H1 (cell line): Measurements from ENCODE around the gene ZRANB3. TPM values are rescaled to one million over a fixed set of nuclear protein-coding genes. Genes with fewer than 3 reads are reported as not detected.

Experiments used
- CTCF ChIA-PET: fragments of 300-600 bp; sonication (Branson Sonifier 250); formaldehyde crosslinking; loops from one replicate; lab custom pipeline; 2021; ENCODE audit not compliant: partially characterized antibody; lab: Charles Lee
- POLR2A ChIA-PET: fragments of 300-600 bp; sonication (Branson Sonifier 250); formaldehyde crosslinking; loops from one replicate; lab custom pipeline; 2021; ENCODE audit warnings: inconsistent platforms; ENCODE audit not compliant: partially characterized antibody; lab: Charles Lee
- DNase-seq, 2 experiments: peaks; one replicate each; pipeline versions ENCODE4 v3.0.0 to v3.0.0-alpha.2; 2010 to 2022; ENCODE audit warnings: low spot score in 2 of 2, low read depth in 1 of 2, mixed read lengths in 1 of 2
- FAIRE-seq: peaks from 2 replicates; lab custom pipeline; 2011; peaks lifted over from hg19 to GRCh38; lab: Jason Lieb, UNC
- H2AFZ ChIP-seq: 2 replicates; pipeline ENCODE4 v1.8.1; 2012; ENCODE audit warnings: low read length, inconsistent platforms
- H2AK5ac ChIP-seq: 2 replicates; pipeline ENCODE4 v1.6.1; 2013; ENCODE audit warnings: low read depth, low read length
- H2BK120ac ChIP-seq: replicated peaks from 2 replicates; pipeline ENCODE3; 2013; ENCODE audit warnings: low read depth, low read length, inconsistent platforms
- H2BK12ac ChIP-seq: 2 replicates; pipeline ENCODE4 v1.6.1; 2013; ENCODE audit warnings: low read depth, low read length
- H2BK15ac ChIP-seq: 2 replicates; pipeline ENCODE4 v1.6.1; 2013; ENCODE audit warnings: low read length
- H2BK20ac ChIP-seq: 2 replicates; pipeline ENCODE4 v1.6.1; 2013; ENCODE audit warnings: low read length
- H2BK5ac ChIP-seq: 2 replicates; pipeline ENCODE4 v1.6.1; 2013; ENCODE audit warnings: low read depth, low read length
- H3K14ac ChIP-seq: 2 replicates; pipeline ENCODE4 v1.6.1; 2013; ENCODE audit warnings: inconsistent platforms; ENCODE audit not compliant: insufficient read length
- H3K18ac ChIP-seq: 2 replicates; pipeline ENCODE4 v1.6.1; 2013; ENCODE audit warnings: low read length; ENCODE audit errors: extremely low read depth
- H3K23ac ChIP-seq: 2 replicates; pipeline ENCODE4 v1.6.1; 2013; ENCODE audit warnings: inconsistent platforms; ENCODE audit not compliant: insufficient read length
- H3K23me2 ChIP-seq: 2 replicates; pipeline ENCODE4 v1.6.1; 2013; ENCODE audit warnings: low read depth, low read length
- H3K27ac ChIP-seq: 2 replicates; pipeline ENCODE4 v1.6.1; 2011; ENCODE audit warnings: low read depth, low read length, inconsistent platforms
- H3K27me3 ChIP-seq, 4 experiments: replicated peaks in 1 of 4; 1 replicate in 1 of 4; 2 replicates in 3 of 4; pipeline versions ENCODE4 v1.6.1 to v1.8.1; 2011 to 2013; ENCODE audit warnings: low read length in 3 of 4, mild to moderate bottlenecking in 3 of 4, inconsistent platforms in 2 of 4, mixed read lengths in 2 of 4, moderate library complexity in 1 of 4; ENCODE audit not compliant: control insufficient read depth in 3 of 4, insufficient read depth in 3 of 4; ENCODE audit errors: extremely low read depth in 1 of 4
- H3K36me3 ChIP-seq, 4 experiments: 2 replicates each; pipeline versions ENCODE4 v1.6.1 to v1.8.1; 2011 to 2013; ENCODE audit warnings: mild to moderate bottlenecking in 4 of 4, low read length in 3 of 4, moderate library complexity in 2 of 4, control low read depth in 1 of 4, inconsistent platforms in 1 of 4; ENCODE audit not compliant: insufficient read depth in 4 of 4, control insufficient read depth in 2 of 4
- H3K4ac ChIP-seq: replicated peaks from 2 replicates; pipeline ENCODE3; 2013; ENCODE audit warnings: low read length, low read depth, mixed read lengths, inconsistent platforms; ENCODE audit not compliant: insufficient read length
- H3K4me1 ChIP-seq, 4 experiments: replicated peaks in 1 of 4; 1 replicate in 1 of 4; 2 replicates in 3 of 4; pipeline versions ENCODE4 v1.6.1 to v1.8.1; 2011 to 2013; ENCODE audit warnings: low read length in 3 of 4, inconsistent platforms in 2 of 4, mixed read lengths in 1 of 4; ENCODE audit not compliant: insufficient read depth in 4 of 4, control insufficient read depth in 3 of 4
- H3K4me2 ChIP-seq, 2 experiments: 2 replicates each; pipeline versions ENCODE4 v1.6.1 to v1.8.1; 2011 to 2013; ENCODE audit warnings: low read depth in 2 of 2, low read length in 2 of 2, control low read depth in 1 of 2, inconsistent platforms in 1 of 2, mild to moderate bottlenecking in 1 of 2; ENCODE audit not compliant: insufficient read depth in 1 of 2
- H3K4me3 ChIP-seq, 4 experiments: fragments of 200-600, 300-600 bp in 1 of 4; sonication (generic), shearing (Covaris generic), sonication (Bioruptor Twin) in 1 of 4; 2 replicates each; pipeline versions ENCODE4 v1.5.1 to v1.8.1; 2011 to 2016; ENCODE audit warnings: low read length in 4 of 4, low read depth in 3 of 4, control low read depth in 2 of 4, inconsistent platforms in 2 of 4, mild to moderate bottlenecking in 2 of 4, mixed read lengths in 1 of 4, moderate library complexity in 1 of 4; ENCODE audit not compliant: insufficient read depth in 2 of 4; ENCODE audit errors: extremely low read depth in 1 of 4
- H3K56ac ChIP-seq: replicated peaks from 2 replicates; pipeline ENCODE3; 2013; ENCODE audit warnings: low read depth, mild to moderate bottlenecking, mixed read lengths, low read length, inconsistent platforms; ENCODE audit not compliant: insufficient read length
- H3K79me1 ChIP-seq: 2 replicates; pipeline ENCODE4 v1.6.1; 2013; ENCODE audit warnings: low read depth, low read length, control low read depth
- H3K79me2 ChIP-seq, 2 experiments: 2 replicates each; pipeline versions ENCODE4 v1.6.1 to v1.8.1; 2012 to 2013; ENCODE audit warnings: low read length in 2 of 2, mild to moderate bottlenecking in 2 of 2, inconsistent platforms in 1 of 2; ENCODE audit not compliant: insufficient read depth in 2 of 2, control insufficient read depth in 1 of 2
- H3K9ac ChIP-seq, 4 experiments: replicated peaks in 1 of 4; 1 replicate in 1 of 4; 2 replicates in 3 of 4; pipeline versions ENCODE4 v1.6.1 to v1.8.1; 2011 to 2013; ENCODE audit warnings: low read depth in 3 of 4, low read length in 3 of 4, control low read depth in 2 of 4, mild to moderate bottlenecking in 2 of 4, moderate library complexity in 2 of 4, inconsistent platforms in 1 of 4; ENCODE audit errors: extremely low read depth in 1 of 4
- H3K9me3 ChIP-seq, 2 experiments: 2 replicates each; pipeline versions ENCODE4 v1.6.1 to v1.8.1; 2012 to 2013; ENCODE audit warnings: mild to moderate bottlenecking in 2 of 2, moderate library complexity in 2 of 2, control low read depth in 1 of 2, inconsistent platforms in 1 of 2, low read depth in 1 of 2, low read length in 1 of 2, mixed read lengths in 1 of 2; ENCODE audit not compliant: insufficient read depth in 2 of 2
- H4K20me1 ChIP-seq, 2 experiments: replicated peaks in 1 of 2; 2 replicates each; pipeline versions ENCODE3 to v1.8.1; 2011 to 2013; ENCODE audit warnings: inconsistent platforms in 2 of 2, low read length in 2 of 2, mild to moderate bottlenecking in 1 of 2; ENCODE audit not compliant: insufficient read depth in 2 of 2, control insufficient read depth in 1 of 2
- H4K5ac ChIP-seq: 2 replicates; pipeline ENCODE4 v1.6.1; 2013; ENCODE audit warnings: low read length, low read depth, mixed read lengths, inconsistent platforms; ENCODE audit not compliant: insufficient read length
- H4K8ac ChIP-seq: 2 replicates; pipeline ENCODE4 v1.8.0; 2013; ENCODE audit warnings: mild to moderate bottlenecking, moderate library complexity, low read length, inconsistent platforms; ENCODE audit not compliant: insufficient read depth; ENCODE audit errors: extremely low read depth
- H4K91ac ChIP-seq: replicated peaks from 2 replicates; pipeline ENCODE3; 2013; ENCODE audit warnings: low read length, mixed read lengths, inconsistent platforms; ENCODE audit not compliant: insufficient read length
- CTBP2 ChIP-seq: IDR thresholded peaks from 2 replicates; pipeline ENCODE4 v1.7.0; 2011; ENCODE audit warnings: borderline replicate concordance, mild to moderate bottlenecking, moderate library complexity, mixed read lengths, low read length; ENCODE audit not compliant: insufficient read depth, insufficient read length
- EP300 ChIP-seq, 2 experiments: IDR thresholded peaks; 1 replicate in 1 of 2; 2 replicates in 1 of 2; pipeline ENCODE4 v1.6.1; 2011 to 2012; ENCODE audit warnings: low read depth in 2 of 2, low read length in 2 of 2, mild to moderate bottlenecking in 2 of 2, borderline replicate concordance in 1 of 2, inconsistent platforms in 1 of 2, moderate library complexity in 1 of 2
- KDM4A ChIP-seq: IDR thresholded peaks from one replicate; pipeline ENCODE4 v1.7.1; 2012; ENCODE audit warnings: low read depth, mild to moderate bottlenecking, moderate library complexity, low read length, inconsistent platforms; ENCODE audit not compliant: severe bottlenecking
- MAFK ChIP-seq: IDR thresholded peaks from 2 replicates; pipeline ENCODE4 v1.6.1; 2012; ENCODE audit warnings: low read depth, mild to moderate bottlenecking, improper control_type of control experiment, low read length
- PHF8 ChIP-seq: fragments of 200-600 bp; sonication (generic); conservative IDR thresholded peaks from 2 replicates; pipeline ENCODE4 v1.7.1; 2012; ENCODE audit warnings: low read depth, mild to moderate bottlenecking, inconsistent platforms, low read length, moderate library complexity
- USF2 ChIP-seq: IDR thresholded peaks from 2 replicates; pipeline ENCODE4 v1.6.1; 2011; ENCODE audit warnings: low read length, improper control_type of control experiment
- YY1 ChIP-seq: IDR thresholded peaks from 2 replicates; pipeline ENCODE4 v1.6.1; 2011; ENCODE audit warnings: low read depth, mild to moderate bottlenecking, low read length
- WGBS, 2 experiments: shearing (Covaris generic) in 1 of 2; methylation state at CpG; one replicate each; pipeline versions ENCODE4 v1.1.6 to v1.1.7; 2013 to 2015; ENCODE audit warnings: low lambda C conversion rate in 2 of 2, mixed read lengths in 2 of 2, inconsistent platforms in 1 of 2, low coverage in 1 of 2, missing lambda C conversion rate in 1 of 2; ENCODE audit not compliant: insufficient replicate concordance in 2 of 2, insufficient coverage in 1 of 2, insufficient read length in 1 of 2; ENCODE audit errors: extremely low coverage in 1 of 2, missing lambda C conversion rate in 1 of 2; 5-methylcytosine and 5-hydroxymethylcytosine counted together
- polyA plus RNA-seq, 7 experiments: library from polyadenylated mRNA; depleted of rRNA in 3 of 7; stranded (reverse) in 5 of 7; unstranded in 2 of 7; fragments of >200 nt in 5 of 7; fragments of 200-250 nt in 2 of 7; gene quantifications; 1 replicate in 5 of 7; 2 replicates in 1 of 7; 4 replicates in 1 of 7; pipeline versions ENCODE4 v1.2.1 to v1.2.3, GENCODE V29; 2011 to 2013; ENCODE audit warnings: missing spikeins in 2 of 7, mixed read lengths in 2 of 7
- total RNA-seq: library from RNA; stranded (reverse); fragmentation: NEBNext Ultra II Directional; extraction: Animal tissue kit (Norgen Biotek cat#: 25700); gene quantifications from 2 replicates; pipeline ENCODE4 v1.2.1, GENCODE V29; 2021
- TF ChIP-seq, protein P1 (sequence below): IDR thresholded peaks from 2 replicates; pipeline ENCODE4 v1.6.1; 2012; ENCODE audit warnings: low read length, inconsistent platforms

Gene ZRANB3
- total and polyA plus RNA-seq, 2 of the 8 experiments (the other 6 are each of a cell fraction or from before 2014, with no cell fraction given) = 4.5 to 19.3 TPM

DNA sequence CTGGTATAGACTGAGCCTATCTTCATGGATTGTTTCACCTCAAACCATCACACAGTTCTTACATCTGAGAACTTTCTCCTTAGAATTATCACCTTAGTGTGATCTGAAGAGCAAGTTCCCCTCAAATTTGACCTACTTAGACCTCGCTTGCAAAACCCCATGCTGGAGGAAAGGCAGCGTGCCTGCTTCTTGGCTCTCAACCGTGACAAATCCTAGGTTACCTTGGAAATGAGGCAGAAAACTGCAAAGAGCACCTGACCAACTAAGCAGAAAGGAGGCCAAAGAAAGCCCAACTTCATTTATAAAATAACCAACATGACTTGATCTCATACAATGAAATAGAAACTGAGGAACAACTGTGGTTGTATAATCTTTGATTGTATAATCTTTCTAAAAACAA, 332.5 kb downstream of the ZRANB3 start:
- Histone ChIP-seq H2BK5ac (no peak overlapping the region), H3K18ac (no peak overlapping the region), H3K4me2 (no peak overlapping the region), H3K27ac (no peak overlapping the region), H2BK20ac (no peak overlapping the region), H3K4me1 (no peaks in the 10 kb centered on the region), H3K9me3 (no peaks in the 10 kb centered on the region; a peak in 2 of 4 replicates), H4K8ac (no peak overlapping the region), H2AK5ac (no peak overlapping the region), H4K20me1 (no peaks in the 10 kb centered on the region), H3K36me3 (no peaks in the 10 kb centered on the region), H4K5ac (no peak overlapping the region), H3K4ac (no peak overlapping the region), H3K14ac (no peak overlapping the region), H3K9ac (no peak overlapping the region), H3K27me3 (no peaks in the 10 kb centered on the region), H3K23me2 (no peaks in the 10 kb centered on the region), H3K79me2 (no peaks in the 10 kb centered on the region), H3K4me3 (no peak overlapping the region), H3K56ac (no peak overlapping the region), H2BK120ac (no peak overlapping the region), H3K23ac (no peak overlapping the region), H2BK15ac (no peak overlapping the region), H2BK12ac (no peak overlapping the region), H4K91ac (no peak overlapping the region), H2AFZ (no peak overlapping the region), H3K79me1 (no peaks in the 10 kb centered on the region)
- FAIRE-seq = no peak
- ChIA-PET POLR2A (no interaction called here), CTCF (interaction anchor here (0.6 to 0.7 kb wide), 2 partner anchors 8 to 59 kb away, joined by 3 read pairs; no protein-coding TSS in a partner anchor)
- no peak for DNase-seq
- WGBS, 2 experiments = 91% methylated on average over 3 of the region's 3 CpGs; no CpG with 5 or more reads in 1 of the 2 experiments
- TF ChIP-seq, protein P1, sequence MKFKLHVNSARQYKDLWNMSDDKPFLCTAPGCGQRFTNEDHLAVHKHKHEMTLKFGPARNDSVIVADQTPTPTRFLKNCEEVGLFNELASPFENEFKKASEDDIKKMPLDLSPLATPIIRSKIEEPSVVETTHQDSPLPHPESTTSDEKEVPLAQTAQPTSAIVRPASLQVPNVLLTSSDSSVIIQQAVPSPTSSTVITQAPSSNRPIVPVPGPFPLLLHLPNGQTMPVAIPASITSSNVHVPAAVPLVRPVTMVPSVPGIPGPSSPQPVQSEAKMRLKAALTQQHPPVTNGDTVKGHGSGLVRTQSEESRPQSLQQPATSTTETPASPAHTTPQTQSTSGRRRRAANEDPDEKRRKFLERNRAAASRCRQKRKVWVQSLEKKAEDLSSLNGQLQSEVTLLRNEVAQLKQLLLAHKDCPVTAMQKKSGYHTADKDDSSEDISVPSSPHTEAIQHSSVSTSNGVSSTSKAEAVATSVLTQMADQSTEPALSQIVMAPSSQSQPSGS = no peak
- no peak for TF ChIP-seq MAFK
- TF ChIP-seq YY1 = no peak
- no peak for TF ChIP-seq CTBP2
- TF ChIP-seq EP300 (IDR thresholded peaks at IDR 0.05; ENCODE audit: borderline replicate concordance in 1 of 2, low read depth in 2 of 2, low read length in 2 of 2) = no peak
- no peak for TF ChIP-seq PHF8
- no peak for TF ChIP-seq USF2
- TF ChIP-seq KDM4A = no peak
